ENCODE results near the gene HPCAL1.

DNA sequence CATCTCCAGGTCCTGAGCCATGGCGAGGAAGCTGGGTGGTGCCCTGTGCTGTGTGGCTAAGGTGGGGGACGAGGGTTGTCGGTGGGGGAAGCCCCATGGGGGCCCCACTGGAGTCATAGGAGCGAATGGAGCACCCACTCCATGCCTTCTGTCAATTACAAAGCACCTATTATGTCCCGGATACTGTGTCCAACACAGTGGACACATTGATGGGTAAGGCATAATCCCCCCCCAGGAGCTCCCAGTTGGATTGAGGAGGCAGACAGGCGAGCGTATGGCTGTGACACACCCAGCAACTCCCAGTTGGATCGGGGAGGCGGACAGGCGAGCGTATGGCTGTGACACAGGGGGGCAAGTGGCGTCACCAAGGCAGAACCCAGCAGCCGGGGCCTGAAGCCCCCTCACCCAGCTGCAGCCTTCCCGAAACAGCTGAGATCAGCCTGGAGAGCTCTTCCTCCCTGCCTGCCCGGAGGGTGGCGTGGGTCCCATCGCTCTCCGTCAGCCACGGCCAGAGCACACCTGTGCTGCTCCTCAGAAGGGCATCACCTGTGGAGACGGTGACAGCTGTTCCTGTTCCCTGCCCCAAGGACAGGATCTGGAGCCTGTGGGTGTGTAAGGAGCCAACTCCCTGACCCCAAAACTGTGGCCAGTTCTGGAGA is 69.6 kb downstream of the HPCAL1 start:
- TF ChIP-seq, protein P1, sequence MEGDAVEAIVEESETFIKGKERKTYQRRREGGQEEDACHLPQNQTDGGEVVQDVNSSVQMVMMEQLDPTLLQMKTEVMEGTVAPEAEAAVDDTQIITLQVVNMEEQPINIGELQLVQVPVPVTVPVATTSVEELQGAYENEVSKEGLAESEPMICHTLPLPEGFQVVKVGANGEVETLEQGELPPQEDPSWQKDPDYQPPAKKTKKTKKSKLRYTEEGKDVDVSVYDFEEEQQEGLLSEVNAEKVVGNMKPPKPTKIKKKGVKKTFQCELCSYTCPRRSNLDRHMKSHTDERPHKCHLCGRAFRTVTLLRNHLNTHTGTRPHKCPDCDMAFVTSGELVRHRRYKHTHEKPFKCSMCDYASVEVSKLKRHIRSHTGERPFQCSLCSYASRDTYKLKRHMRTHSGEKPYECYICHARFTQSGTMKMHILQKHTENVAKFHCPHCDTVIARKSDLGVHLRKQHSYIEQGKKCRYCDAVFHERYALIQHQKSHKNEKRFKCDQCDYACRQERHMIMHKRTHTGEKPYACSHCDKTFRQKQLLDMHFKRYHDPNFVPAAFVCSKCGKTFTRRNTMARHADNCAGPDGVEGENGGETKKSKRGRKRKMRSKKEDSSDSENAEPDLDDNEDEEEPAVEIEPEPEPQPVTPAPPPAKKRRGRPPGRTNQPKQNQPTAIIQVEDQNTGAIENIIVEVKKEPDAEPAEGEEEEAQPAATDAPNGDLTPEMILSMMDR (IDR thresholded peaks at IDR 0.05; ENCODE audit: insufficient read depth, low read length, poor library complexity, severe bottlenecking): no peak
- TF ChIP-seq EZH2phosphoT487 (conservative IDR thresholded peaks at IDR 0.05; ENCODE audit: low read length): no peak

Data from SU-DHL-6 (cell line).